Measurements from ENCODE around the gene TAF9B.
"Not testable (repeated sequence)": the region's sequence is repeated elsewhere in the genome, so short reads cannot be mapped to it uniquely, and the experiment has no call there.

- not testable (repeated sequence) for TF ChIP-seq CTCF, POLR2A (IDR thresholded peaks at IDR 0.05)
Measured at GRCh38 chrX:78157373-78157772, 17.9 kb upstream of the TAF9B start.

Data from right lobe of liver (tissue), 4 donors.